Measurements from ENCODE around the gene SLC16A3.

Gene SLC16A3

DNA sequence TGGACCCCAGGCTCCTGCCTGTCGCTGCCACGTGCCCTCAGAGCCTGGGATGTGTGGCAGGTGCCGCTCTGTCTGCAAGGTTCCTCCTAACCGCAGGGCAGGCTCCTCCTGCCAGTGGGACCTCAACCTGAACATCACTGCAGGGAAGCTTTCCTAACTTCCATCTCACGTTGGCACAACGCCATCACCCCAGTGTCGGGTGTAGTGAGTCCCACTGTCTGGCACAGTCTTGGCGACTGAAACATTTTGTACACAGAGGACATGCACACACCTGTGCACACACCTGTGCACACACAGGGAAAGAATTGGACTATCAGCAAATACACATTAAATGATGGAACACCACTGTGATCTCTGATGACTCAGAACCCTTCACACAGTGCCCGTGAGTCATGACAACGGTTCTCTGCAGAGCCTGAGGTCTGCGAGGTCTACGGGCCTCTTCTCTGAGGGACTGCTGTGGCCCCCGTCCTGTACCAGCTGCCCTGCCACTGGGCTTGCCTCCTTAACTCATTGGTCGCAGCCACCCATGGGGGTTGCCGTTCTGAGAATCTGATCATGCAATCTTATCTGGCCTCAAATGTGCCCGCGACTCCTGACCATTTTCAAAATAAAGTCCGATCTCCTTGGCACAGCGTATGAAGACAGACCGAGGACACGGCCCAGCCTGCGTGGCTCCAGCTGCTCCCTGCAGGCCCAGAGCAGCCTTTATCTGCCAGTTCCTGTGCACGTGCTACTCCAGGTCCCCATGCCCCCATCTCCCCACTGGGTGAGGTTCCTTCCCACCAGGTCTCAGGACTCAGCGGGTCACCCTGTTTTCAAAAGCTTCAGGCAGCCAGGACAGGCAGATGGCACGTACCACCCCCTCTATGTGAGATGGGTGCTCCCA is 23.8 kb upstream of the SLC16A3 start (continued):
- TF ChIP-seq RBAK (tag by site-specific recombination; IDR thresholded peaks at IDR 0.05): no peak
- TF ChIP-seq ZNF843 (tag by site-specific recombination; IDR thresholded peaks at IDR 0.05): no peak

DNA sequence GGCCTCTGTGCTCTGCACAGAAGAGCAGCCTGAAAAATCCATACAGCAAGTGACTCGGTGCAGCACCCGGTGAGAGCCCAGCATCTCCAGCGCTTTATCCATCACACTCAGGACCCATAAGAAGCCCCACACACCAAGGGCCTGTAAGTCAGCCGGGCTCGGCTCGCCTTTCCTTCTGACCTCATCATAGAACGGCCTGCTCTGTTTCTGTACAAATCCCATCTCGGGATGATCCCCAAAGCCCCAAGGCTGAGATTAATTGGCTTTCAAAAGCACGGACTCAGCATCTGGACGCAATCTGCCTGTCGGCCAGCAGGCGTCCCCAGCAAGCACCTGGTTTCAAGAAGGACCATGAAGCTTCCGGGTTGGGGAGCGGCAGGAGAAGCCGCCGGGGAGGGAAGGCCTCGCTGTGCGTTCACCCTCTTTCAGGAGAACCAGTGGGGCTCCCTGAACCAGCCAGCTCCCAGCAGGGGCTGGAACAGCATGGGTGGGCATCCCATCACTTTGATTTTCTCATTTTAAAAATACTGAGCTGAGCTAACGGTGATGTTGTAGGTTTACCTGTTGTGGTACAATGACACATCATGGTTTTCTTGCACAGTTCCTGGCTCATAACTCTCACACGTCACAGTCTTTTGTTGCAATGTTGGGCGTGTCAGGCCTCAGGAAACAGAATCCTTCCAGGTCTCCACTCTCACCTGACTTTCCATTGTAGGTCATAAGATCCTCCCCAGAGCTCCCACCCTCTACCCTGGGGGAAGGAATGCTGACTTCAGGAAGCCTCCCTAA is 22.9 kb upstream of the SLC16A3 start:
- Histone ChIP-seq H3K4me1 (ENCODE audit: control insufficient read depth, insufficient read depth, low read length) (peaks cover 5% of the 10 kb centered on the region; the same call in 1 of the 2 replicates), H3K27ac (ENCODE audit: extremely low read depth, low read depth, low read length) (peak overlapping the region; percentile 26; the same call in 1 of the 2 replicates), H3K36me3 (ENCODE audit: control insufficient read depth in 2 of 2, insufficient read depth in 1 of 2, low read length in 2 of 2) (peaks cover 0 to 14% of the 10 kb centered on the region in 2 experiments; a peak in 2 of 3 replicates), H3K9me3 (ENCODE audit: control insufficient read depth, insufficient read depth, low read depth, low read length) (no peaks in the 10 kb centered on the region), H3K4me3 (ENCODE audit: low read depth, low read length) (no peak overlapping the region)
- POLR2A ChIA-PET: interaction anchor here (0.6 to 2.2 kb wide), 5 partner anchors 9 to 175 kb away, joined by 3 to 8 read pairs (median 6); no protein-coding TSS in a partner anchor
- CTCF ChIA-PET: interaction anchor here (0.7 to 2.7 kb wide), 18 partner anchors 9 to 219 kb away, joined by 3 to 12 read pairs (median 3); no protein-coding TSS in a partner anchor
- TF ChIP-seq ZNF654 (tag by site-specific recombination; IDR thresholded peaks at IDR 0.05; ENCODE audit: low read depth) (peak; percentile 61), FEZF1 (tag by site-specific recombination; IDR thresholded peaks at IDR 0.05) (no peak), ZNF302 (tag by site-specific recombination; IDR thresholded peaks at IDR 0.05; ENCODE audit: low read depth) (no peak), ZFP3 (tag by site-specific recombination; IDR thresholded peaks at IDR 0.05; ENCODE audit: low read depth) (no peak), BCL11B (tag by site-specific recombination; IDR thresholded peaks at IDR 0.05; ENCODE audit: low read depth) (no peak), SP2 (tag by site-specific recombination; IDR thresholded peaks at IDR 0.05) (peak; percentile 20; the same call in 1 of the 2 replicates), ZNF670 (tag by site-specific recombination; IDR thresholded peaks at IDR 0.05; ENCODE audit: low read depth) (no peak), ZNF624 (tag by site-specific recombination; IDR thresholded peaks at IDR 0.05) (no peak), ZXDB (tag by site-specific recombination; IDR thresholded peaks at IDR 0.05) (no peak; the same call in 1 of the 2 replicates), ZFP37 (tag by site-specific recombination; IDR thresholded peaks at IDR 0.05) (0 out of 2 replicates have a peak, but pooled peaks have one; percentile 35), ZNF707 (tag by site-specific recombination; IDR thresholded peaks at IDR 0.05) (no peak), ZNF600 (tag by site-specific recombination; IDR thresholded peaks at IDR 0.05) (peak; percentile 67; the same call in 1 of the 2 replicates)
- TF ChIP-seq, protein P1, sequence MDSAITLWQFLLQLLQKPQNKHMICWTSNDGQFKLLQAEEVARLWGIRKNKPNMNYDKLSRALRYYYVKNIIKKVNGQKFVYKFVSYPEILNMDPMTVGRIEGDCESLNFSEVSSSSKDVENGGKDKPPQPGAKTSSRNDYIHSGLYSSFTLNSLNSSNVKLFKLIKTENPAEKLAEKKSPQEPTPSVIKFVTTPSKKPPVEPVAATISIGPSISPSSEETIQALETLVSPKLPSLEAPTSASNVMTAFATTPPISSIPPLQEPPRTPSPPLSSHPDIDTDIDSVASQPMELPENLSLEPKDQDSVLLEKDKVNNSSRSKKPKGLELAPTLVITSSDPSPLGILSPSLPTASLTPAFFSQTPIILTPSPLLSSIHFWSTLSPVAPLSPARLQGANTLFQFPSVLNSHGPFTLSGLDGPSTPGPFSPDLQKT (IDR thresholded peaks at IDR 0.05; ENCODE audit: borderline replicate concordance, low read depth, low read length): no peak
- TF ChIP-seq, protein P2, sequence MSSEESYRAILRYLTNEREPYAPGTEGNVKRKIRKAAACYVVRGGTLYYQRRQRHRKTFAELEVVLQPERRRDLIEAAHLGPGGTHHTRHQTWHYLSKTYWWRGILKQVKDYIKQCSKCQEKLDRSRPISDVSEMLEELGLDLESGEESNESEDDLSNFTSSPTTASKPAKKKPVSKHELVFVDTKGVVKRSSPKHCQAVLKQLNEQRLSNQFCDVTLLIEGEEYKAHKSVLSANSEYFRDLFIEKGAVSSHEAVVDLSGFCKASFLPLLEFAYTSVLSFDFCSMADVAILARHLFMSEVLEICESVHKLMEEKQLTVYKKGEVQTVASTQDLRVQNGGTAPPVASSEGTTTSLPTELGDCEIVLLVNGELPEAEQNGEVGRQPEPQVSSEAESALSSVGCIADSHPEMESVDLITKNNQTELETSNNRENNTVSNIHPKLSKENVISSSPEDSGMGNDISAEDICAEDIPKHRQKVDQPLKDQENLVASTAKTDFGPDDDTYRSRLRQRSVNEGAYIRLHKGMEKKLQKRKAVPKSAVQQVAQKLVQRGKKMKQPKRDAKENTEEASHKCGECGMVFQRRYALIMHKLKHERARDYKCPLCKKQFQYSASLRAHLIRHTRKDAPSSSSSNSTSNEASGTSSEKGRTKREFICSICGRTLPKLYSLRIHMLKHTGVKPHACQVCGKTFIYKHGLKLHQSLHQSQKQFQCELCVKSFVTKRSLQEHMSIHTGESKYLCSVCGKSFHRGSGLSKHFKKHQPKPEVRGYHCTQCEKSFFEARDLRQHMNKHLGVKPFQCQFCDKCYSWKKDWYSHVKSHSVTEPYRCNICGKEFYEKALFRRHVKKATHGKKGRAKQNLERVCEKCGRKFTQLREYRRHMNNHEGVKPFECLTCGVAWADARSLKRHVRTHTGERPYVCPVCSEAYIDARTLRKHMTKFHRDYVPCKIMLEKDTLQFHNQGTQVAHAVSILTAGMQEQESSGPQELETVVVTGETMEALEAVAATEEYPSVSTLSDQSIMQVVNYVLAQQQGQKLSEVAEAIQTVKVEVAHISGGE (tag by site-specific recombination; conservative IDR thresholded peaks at IDR 0.05; ENCODE audit: low read depth): peak; percentile 40; the same call in 1 of the 2 replicates
- TF ChIP-seq, protein P3, sequence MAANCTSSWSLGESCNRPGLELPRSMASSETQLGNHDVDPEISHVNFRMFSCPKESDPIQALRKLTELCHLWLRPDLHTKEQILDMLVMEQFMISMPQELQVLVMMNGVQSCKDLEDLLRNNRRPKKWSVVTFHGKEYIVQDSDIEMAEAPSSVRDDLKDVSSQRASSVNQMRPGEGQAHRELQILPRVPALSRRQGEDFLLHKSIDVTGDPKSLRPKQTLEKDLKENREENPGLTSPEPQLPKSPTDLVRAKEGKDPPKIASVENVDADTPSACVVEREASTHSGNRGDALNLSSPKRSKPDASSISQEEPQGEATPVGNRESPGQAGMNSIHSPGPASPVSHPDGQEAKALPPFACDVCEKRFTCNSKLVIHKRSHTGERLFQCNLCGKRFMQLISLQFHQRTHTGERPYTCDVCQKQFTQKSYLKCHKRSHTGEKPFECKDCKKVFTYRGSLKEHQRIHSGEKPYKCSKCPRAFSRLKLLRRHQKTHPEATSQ (tag by site-specific recombination; IDR thresholded peaks at IDR 0.05): no peak
- TF ChIP-seq, protein P4, sequence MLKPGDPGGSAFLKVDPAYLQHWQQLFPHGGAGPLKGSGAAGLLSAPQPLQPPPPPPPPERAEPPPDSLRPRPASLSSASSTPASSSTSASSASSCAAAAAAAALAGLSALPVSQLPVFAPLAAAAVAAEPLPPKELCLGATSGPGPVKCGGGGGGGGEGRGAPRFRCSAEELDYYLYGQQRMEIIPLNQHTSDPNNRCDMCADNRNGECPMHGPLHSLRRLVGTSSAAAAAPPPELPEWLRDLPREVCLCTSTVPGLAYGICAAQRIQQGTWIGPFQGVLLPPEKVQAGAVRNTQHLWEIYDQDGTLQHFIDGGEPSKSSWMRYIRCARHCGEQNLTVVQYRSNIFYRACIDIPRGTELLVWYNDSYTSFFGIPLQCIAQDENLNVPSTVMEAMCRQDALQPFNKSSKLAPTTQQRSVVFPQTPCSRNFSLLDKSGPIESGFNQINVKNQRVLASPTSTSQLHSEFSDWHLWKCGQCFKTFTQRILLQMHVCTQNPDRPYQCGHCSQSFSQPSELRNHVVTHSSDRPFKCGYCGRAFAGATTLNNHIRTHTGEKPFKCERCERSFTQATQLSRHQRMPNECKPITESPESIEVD (tag by site-specific recombination; IDR thresholded peaks at IDR 0.05): no peak
- TF ChIP-seq, protein P5, sequence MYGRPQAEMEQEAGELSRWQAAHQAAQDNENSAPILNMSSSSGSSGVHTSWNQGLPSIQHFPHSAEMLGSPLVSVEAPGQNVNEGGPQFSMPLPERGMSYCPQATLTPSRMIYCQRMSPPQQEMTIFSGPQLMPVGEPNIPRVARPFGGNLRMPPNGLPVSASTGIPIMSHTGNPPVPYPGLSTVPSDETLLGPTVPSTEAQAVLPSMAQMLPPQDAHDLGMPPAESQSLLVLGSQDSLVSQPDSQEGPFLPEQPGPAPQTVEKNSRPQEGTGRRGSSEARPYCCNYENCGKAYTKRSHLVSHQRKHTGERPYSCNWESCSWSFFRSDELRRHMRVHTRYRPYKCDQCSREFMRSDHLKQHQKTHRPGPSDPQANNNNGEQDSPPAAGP (tag by site-specific recombination; IDR thresholded peaks at IDR 0.05): peak; percentile 75; the same call in 1 of the 2 replicates
- TF ChIP-seq, protein P6, sequence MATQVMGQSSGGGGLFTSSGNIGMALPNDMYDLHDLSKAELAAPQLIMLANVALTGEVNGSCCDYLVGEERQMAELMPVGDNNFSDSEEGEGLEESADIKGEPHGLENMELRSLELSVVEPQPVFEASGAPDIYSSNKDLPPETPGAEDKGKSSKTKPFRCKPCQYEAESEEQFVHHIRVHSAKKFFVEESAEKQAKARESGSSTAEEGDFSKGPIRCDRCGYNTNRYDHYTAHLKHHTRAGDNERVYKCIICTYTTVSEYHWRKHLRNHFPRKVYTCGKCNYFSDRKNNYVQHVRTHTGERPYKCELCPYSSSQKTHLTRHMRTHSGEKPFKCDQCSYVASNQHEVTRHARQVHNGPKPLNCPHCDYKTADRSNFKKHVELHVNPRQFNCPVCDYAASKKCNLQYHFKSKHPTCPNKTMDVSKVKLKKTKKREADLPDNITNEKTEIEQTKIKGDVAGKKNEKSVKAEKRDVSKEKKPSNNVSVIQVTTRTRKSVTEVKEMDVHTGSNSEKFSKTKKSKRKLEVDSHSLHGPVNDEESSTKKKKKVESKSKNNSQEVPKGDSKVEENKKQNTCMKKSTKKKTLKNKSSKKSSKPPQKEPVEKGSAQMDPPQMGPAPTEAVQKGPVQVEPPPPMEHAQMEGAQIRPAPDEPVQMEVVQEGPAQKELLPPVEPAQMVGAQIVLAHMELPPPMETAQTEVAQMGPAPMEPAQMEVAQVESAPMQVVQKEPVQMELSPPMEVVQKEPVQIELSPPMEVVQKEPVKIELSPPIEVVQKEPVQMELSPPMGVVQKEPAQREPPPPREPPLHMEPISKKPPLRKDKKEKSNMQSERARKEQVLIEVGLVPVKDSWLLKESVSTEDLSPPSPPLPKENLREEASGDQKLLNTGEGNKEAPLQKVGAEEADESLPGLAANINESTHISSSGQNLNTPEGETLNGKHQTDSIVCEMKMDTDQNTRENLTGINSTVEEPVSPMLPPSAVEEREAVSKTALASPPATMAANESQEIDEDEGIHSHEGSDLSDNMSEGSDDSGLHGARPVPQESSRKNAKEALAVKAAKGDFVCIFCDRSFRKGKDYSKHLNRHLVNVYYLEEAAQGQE (tag by site-specific recombination; IDR thresholded peaks at IDR 0.05): no peak

All from HEK293 (cell line).